Stomach (tissue), 4 donors: ENCODE measurements around the gene NPY1R.

Experiments
- CTCF ChIP-seq, 7 experiments: fragments of 450-650 bp in 4 of 7; fragments of 200-600 bp in 3 of 7; sonication (generic) in 3 of 7; IDR thresholded peaks; one replicate each; pipeline ENCODE4 v1.5.1; 2016 to 2019; ENCODE audit warnings: antibody characterized with exemption in 7 of 7, control low read depth in 2 of 7, mild to moderate bottlenecking in 1 of 7
- POLR2AphosphoS5 ChIP-seq, 3 donors: sonication (generic); formaldehyde crosslinking; IDR thresholded peaks; one replicate each; pipeline ENCODE4 v1.6.1; 2016; ENCODE audit warnings: antibody characterized with exemption in 3 of 3

DNA sequence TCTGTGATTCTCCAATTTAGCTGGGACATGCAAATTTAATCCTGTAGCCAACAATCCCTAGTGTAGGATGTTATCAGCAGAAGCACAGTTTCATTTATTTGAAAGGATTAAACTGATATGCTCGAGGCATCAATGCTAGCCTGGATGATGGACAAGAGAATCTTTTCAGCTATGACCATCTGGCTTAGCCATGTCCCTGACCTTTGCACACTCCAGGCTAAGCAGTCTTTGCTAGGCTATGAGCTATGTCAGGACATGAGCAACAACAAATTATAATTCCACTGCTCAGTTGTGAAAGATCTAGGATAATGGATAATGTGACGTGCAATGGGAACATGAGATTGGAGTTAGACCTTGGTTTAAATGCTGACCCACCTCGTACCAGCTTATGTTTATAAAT, 32.0 kb downstream of the NPY1R start:
- TF ChIP-seq CTCF (IDR thresholded peaks at IDR 0.05) (no peak), POLR2AphosphoS5 (IDR thresholded peaks at IDR 0.05) (no peak)
